ENCODE results near the gene PLA2G4E. TPM values are rescaled to one million over a fixed set of nuclear protein-coding genes. Genes with fewer than 3 reads are reported as not detected.

Gene PLA2G4E
- total RNA-seq, 1 donor from 2014 or later: not detected

DNA sequence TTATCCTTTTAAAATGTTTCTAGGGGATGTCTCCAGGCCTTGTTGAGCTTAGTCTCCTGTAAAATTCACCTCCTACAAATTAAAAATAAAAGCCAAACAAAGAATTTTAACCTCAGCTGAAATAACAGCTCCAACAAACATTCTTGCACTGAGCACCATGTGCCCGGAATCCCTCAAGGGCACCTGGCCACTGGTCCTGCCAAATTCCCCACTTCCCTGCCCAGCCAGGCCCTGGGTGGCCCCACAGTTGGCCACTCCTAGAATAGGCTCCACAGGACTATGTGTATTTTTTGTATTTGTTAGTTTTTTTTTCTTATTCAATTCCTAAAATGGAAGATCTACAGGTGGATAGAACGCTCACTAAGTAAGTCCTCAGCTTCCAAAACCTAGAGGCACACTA lies 33.1 kb upstream of the PLA2G4E start:
- DNase-seq (no peak), ATAC-seq (ENCODE audit: low read depth) (no peak)
- POLR2A ChIA-PET: no interaction called here
- H3K27me3 Mint-ChIP-seq: peaks cover 27% of the 10 kb centered on the region
- H3K4me3 Mint-ChIP-seq: no peak overlapping the region
- intact Hi-C loops (cut with micrococcal nuclease): loop anchor here (10.0 kb wide), 1 partner anchor 421 kb away; no protein-coding TSS in a partner anchor
- TF ChIP-seq, protein P1, sequence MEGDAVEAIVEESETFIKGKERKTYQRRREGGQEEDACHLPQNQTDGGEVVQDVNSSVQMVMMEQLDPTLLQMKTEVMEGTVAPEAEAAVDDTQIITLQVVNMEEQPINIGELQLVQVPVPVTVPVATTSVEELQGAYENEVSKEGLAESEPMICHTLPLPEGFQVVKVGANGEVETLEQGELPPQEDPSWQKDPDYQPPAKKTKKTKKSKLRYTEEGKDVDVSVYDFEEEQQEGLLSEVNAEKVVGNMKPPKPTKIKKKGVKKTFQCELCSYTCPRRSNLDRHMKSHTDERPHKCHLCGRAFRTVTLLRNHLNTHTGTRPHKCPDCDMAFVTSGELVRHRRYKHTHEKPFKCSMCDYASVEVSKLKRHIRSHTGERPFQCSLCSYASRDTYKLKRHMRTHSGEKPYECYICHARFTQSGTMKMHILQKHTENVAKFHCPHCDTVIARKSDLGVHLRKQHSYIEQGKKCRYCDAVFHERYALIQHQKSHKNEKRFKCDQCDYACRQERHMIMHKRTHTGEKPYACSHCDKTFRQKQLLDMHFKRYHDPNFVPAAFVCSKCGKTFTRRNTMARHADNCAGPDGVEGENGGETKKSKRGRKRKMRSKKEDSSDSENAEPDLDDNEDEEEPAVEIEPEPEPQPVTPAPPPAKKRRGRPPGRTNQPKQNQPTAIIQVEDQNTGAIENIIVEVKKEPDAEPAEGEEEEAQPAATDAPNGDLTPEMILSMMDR (IDR thresholded peaks at IDR 0.05): no peak
- H3K36me3 Mint-ChIP-seq (ENCODE audit: low read depth): no peaks in the 10 kb centered on the region
- no peaks in the 10 kb centered on the region for H3K9me3 Mint-ChIP-seq
- CTCF ChIA-PET: interaction anchor here (0.7 to 5.2 kb wide), 2 partner anchors 65 to 172 kb away, joined by 3 to 63 read pairs; no protein-coding TSS in a partner anchor
- H3K4me1 Mint-ChIP-seq: peaks cover 8% of the 10 kb centered on the region
- no peak overlapping the region for H3K27ac Mint-ChIP-seq

DNA sequence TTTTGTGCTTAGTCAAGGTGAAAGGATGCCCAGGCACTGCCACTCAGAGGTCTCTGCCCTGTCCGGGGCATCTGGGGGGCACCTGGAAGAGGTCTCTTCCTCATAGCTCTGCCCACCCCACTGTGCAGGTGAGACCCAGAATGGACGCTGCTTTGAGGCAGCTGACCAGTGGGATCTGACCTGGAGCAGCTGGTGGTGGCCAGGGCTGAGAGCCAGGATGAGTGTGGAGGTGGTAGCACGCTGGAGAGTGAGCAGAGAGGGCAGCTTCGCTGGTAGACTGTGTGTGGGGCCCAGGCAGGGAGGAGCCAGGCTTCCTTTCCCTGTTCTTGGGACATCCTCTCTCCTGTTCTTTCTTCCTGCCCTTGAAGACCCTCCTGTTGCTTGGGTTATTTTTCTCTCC lies 32.2 kb upstream of the PLA2G4E start:
- POLR2A ChIA-PET: no interaction called here
- no peak for ATAC-seq (ENCODE audit: low read depth)
- DNase-seq: no peak
- H3K4me1 Mint-ChIP-seq: peaks cover 8% of the 10 kb centered on the region
- TF ChIP-seq, protein P1 (IDR thresholded peaks at IDR 0.05): no peak
- no peak overlapping the region for H3K4me3 Mint-ChIP-seq
- peaks cover 27% of the 10 kb centered on the region for H3K27me3 Mint-ChIP-seq
- no peaks in the 10 kb centered on the region for H3K36me3 Mint-ChIP-seq (ENCODE audit: low read depth)
- intact Hi-C loops (cut with micrococcal nuclease): loop anchor here (10.0 kb wide), 1 partner anchor 422 kb away; no protein-coding TSS in a partner anchor
- CTCF ChIA-PET: interaction anchor here (1.5 to 5.2 kb wide), 2 partner anchors 60 to 64 kb away, joined by 5 to 63 read pairs; no protein-coding TSS in a partner anchor
- H3K27ac Mint-ChIP-seq: no peak overlapping the region
- no peaks in the 10 kb centered on the region for H3K9me3 Mint-ChIP-seq

DNA sequence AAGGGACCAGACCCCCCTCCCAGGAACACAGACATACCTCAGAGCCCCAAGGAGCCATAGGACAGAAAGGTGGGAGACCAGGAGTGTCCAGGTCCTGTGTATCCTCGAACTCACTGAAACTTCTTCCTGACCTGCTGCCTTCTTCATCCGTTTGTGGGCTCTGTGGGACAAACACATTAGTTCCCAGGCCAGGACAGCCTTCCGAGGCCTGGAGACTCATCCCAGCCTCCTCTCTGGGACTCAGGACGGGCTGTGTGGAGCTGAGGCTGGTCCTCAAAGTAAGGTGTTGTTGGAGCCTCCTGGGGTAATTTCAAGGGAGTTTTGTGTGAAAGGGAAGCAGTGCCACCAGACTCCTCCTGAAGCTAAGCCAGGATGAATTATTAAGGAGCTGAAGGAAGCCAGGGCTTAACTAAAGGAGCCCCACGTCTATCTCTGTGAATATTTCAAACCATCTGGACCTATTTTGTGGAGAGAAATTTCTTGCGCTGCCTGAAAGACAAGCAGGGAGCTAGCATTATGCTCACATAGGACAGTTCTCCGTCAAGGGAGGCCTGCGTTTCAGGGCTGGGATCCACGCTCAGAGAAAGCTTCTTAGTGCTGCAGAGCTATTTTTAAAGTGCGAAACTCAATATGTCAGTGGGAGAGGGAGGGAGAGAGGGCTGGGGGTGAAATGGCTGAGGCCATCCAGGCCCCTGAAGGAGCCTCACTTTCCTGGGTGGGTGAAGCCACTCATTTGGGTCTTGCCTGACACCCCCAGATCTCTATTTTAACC lies 29.8 kb upstream of the PLA2G4E start:
- Mint-ChIP-seq H3K4me3 (no peak overlapping the region), H3K4me1 (no peaks in the 10 kb centered on the region), H3K9me3 (no peaks in the 10 kb centered on the region), H3K27me3 (peaks cover 7% of the 10 kb centered on the region), H3K27ac (no peak overlapping the region), H3K36me3 (ENCODE audit: low read depth) (no peaks in the 10 kb centered on the region)
- CTCF ChIA-PET: interaction anchor here (0.9 kb wide), 1 partner anchor 61 kb away, joined by 4 read pairs; no protein-coding TSS in a partner anchor
- DNase-seq (no peak), ATAC-seq (ENCODE audit: low read depth) (no peak)
- TF ChIP-seq, protein P1 (IDR thresholded peaks at IDR 0.05): no peak
- intact Hi-C loops (cut with micrococcal nuclease): loop anchor here (10.0 kb wide), 1 partner anchor 424 kb away; no protein-coding TSS in a partner anchor
- POLR2A ChIA-PET: no interaction called here

DNA sequence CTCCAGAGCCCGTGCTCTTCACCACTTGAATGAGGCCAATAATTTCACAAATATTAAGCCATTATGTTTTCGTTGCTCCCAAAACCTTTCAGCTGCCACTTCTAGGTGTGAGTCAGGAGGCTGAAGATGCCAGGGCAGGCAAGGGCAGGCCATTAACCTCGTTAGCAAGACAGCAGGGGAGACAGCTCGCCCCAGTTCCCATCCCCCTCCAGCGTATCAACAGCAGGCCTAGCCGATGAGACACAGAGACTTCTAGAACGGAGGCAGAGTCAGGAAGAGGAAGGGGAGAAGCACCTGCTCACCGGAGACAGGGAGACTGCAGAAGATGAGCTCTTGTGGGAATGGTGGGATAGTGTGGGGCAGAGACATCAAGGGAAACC lies 28.0 kb upstream of the PLA2G4E start:
- TF ChIP-seq, protein P1 (IDR thresholded peaks at IDR 0.05): no peak
- Mint-ChIP-seq H3K27ac (no peak overlapping the region), H3K4me3 (no peak overlapping the region), H3K9me3 (no peaks in the 10 kb centered on the region), H3K36me3 (ENCODE audit: low read depth) (no peaks in the 10 kb centered on the region), H3K4me1 (no peaks in the 10 kb centered on the region), H3K27me3 (peaks cover 7% of the 10 kb centered on the region)
- ChIA-PET CTCF (no interaction called here), POLR2A (no interaction called here)
- intact Hi-C loops (cut with micrococcal nuclease): no loop called here
- no peak for ATAC-seq (ENCODE audit: low read depth)
- no peak for DNase-seq

DNA sequence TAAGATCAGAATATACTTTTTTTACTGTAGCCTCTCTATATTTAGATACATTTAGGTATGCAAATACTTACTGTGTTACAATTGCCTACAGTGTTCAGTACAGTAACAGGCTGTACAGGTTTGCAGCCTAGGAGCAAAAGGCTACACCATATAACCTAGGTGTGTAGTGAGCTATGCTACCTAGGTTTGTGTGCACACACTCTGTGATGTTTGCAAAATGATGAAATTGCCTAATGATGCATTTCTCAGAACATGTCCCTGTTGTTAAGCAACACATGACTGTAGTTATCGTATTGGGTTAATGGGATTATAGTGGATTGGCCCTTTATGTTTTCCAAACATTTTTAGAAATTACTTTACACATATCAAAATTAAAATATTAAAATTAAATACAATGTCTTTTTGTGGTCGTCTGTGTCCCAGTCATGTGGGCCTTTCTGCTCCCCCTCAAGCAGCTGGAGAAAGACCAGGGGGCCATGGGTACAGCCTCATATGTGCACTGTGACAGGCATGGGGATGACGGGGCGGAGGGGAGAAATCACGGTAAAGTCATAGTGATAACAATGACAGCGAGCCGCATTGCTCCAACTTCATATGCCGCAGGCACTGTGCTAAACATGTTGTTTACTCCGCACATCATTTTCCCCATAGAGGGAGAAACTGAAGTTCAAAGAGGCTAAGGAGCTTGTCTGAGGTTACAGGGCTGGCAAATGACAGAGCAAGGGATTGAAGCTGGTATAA lies 27.4 kb upstream of the PLA2G4E start:
- H3K4me1 Mint-ChIP-seq: no peaks in the 10 kb centered on the region
- CTCF ChIA-PET: no interaction called here
- POLR2A ChIA-PET: no interaction called here

More for the DNA sequence above, 27.4 kb upstream of the PLA2G4E start:
- H3K4me3 Mint-ChIP-seq: no peak overlapping the region
- no peak for DNase-seq
- no peaks in the 10 kb centered on the region for H3K9me3 Mint-ChIP-seq
- ATAC-seq (ENCODE audit: low read depth): no peak
- no peaks in the 10 kb centered on the region for H3K36me3 Mint-ChIP-seq (ENCODE audit: low read depth)
- TF ChIP-seq, protein P1 (IDR thresholded peaks at IDR 0.05): no peak
- intact Hi-C loops (cut with micrococcal nuclease): no loop called here
- no peak overlapping the region for H3K27ac Mint-ChIP-seq
- H3K27me3 Mint-ChIP-seq: peaks cover 6% of the 10 kb centered on the region
